Hippocampal formation (tissue), 2 donors: ENCODE data around the gene MED29.

Experiments used
- DNase-seq, 2 donors: peaks; one replicate each; lab custom pipeline; 2025; lab: John Stamatoyannopoulos, UW

MED29 gene

GRCh38 chr19:39411081-39411831 lies 20.1 kb downstream of the MED29 start:
- DNase-seq, result no peak

DNA sequence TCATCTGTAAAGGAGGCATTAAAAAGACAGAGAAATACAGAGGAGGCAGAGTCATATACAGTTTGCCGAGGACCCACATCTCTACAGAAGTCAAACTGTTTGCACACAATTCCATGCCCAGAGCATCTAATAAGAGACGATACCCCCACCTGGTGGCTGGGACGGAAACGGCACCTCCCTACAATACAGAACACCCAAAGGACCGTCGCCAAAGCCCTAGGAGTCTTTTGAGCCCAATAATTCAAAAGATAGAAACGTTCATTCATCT lies 20.6 kb downstream of the MED29 start:
- DNase-seq, result peak; percentile 74 to 85

GRCh38 chr19:39412100-39412866 lies 21.1 kb downstream of the MED29 start, which contains the start of gene PLEKHG2:
PLEKHG2 (plus strand) TSS chr19:39412669; CDS start chr19:39414087, 1,418 bp downstream.
- DNase-seq, result peak; percentile 88 to 98

DNA sequence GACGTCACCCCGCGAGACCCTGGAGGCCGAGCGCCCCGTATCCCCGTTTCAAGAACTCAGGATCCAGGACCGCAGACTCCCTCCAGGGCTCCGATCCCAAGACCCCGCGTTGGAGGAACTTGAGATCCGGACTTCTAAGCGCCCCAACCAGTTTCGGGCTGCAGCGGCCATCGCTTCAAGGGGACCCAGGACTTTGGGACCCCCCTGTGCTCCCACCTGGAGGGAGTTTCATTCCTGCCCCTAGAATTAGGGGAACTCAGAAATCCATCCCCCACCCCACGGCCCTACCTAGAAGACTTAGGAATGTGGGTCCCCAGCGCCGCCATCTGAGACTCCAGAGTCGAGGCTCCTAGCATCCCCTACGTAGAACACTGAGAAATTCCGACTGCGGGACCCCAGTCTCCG lies 21.7 kb downstream of the MED29 start:
- DNase-seq, result peak in 1 of 2 donors; percentile 19

DNA sequence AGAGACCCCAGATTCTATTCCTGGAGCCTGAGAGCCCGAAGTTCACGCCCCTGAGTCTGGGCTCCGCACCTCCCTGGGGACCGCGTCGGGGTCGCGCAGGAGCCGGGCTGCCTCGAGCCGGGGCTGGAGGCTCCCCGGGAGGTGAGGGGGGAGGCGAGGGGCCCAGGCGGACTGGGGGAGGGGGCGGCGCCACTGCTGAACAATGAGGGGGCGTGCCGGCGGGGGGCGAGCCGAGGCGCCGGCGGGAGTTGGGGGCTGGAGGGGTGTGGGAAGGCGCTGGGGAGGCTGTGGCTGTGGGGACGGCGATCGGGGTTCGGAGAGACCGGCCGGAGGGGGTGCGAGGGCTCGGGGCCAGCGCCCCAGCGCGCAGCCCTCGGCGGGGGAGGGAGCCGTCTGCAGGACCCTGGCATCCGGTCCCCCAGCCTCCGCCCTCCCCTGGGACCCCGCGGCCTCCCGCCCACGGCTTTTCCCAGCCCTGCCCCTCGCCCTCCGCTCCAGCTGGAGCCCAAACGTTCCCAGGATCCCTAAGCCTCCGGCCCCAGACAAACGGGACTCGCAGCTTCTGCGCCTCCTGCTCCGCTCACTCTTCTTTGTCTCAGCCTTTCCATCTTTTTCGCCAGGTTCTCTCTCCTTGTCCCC lies 22.2 kb downstream of the MED29 start:
- no peak for DNase-seq

GRCh38 chr19:39413911-39414608 lies 22.9 kb downstream of the MED29 start:
- DNase-seq, result no peak

- DNase-seq, result no peak
Measured at GRCh38 chr19:39415111-39416046, 24.2 kb downstream of the MED29 start.

DNA sequence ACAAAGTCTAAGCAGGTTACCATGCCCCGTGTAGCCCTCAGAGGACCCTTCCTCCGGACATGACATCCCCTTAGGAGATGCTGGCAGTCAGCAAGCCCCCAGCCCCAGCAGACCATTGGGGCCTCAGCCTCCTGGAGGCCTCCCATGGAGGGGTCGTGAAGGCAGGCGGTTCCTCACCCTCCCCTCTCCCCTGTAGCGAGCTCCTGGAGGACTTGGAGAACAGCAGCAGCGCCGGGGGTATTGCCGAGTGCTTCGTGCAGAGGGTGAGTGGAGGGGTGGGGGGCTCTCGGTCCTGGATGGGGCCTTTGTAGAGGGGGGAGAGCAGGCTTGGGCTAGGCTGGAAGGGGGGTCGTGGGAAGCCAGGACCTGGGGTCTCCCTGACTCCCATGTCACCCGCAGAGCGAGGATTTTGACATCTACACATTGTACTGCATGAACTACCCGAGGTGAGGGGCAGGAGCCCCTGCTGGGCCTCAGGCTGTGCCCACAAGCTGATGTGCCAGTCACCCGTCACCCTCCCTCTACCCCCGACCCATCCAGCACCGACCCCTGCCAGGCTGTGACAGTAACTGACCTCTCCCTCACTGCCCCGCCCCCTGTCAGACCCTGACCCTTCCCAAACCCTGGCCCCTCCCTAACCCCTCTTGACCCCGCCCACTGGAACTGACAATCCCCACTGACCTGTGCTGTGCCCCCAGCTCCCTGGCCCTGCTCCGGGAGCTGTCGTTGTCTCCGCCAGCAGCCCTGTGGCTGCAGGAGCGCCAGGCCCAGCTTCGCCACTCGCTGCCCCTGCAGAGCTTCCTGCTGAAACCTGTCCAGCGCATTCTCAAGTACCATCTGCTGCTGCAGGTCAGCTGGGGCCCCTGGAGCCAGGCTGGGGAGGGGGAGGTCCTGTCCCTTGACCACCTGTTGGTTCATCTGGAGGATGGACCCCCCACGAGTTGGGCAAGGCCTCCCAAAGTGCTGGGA lies 25.3 kb downstream of the MED29 start:
- no peak for DNase-seq

DNA sequence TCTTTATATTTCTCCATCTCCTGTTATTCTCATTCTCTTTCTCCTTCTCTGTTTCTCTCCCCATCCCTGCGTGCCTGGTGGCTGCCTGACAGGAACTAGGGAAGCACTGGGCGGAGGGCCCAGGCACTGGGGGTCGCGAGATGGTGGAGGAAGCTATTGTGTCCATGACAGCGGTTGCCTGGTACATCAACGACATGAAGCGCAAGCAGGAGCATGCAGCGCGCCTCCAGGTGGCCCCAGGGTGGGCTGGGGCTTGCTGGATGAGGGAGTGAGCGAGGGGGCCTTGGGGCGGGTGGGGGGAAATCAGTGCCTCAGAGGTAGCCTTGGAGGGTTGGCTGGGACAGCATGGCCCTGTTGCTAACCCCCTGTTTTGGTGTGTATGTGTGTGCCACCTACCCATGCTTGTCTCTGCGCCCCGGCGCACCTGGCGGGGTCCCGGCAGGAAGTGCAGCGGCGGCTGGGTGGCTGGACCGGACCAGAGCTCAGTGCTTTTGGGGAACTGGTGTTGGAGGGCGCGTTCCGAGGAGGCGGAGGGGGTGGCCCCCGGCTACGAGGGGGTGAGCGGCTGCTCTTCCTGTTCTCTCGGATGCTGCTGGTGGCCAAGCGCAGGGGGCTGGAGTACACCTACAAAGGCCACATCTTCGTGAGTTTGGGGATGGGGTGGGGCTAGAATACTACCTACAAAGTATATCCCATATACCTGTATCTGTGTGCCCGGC lies 26.4 kb downstream of the MED29 start:
- no peak for DNase-seq

DNA sequence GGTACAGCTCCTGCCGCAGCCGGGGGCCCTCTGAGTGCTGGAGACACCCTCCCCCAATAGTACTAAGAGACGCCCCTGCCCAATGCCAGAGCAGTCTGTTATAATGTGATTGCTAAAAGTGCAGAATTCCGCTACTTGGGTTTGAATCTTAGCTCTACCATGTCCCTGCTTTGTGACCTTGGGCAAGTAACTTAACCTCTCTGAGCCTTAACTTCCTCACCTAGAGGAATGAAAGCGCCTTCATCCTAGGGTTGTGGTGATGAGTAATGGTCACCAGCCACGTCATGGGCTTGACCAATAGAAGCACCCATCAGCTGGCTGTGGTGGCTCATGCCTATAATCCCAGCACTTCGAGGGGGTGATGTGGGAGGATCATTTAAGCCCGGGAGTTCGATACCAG lies 27.8 kb downstream of the MED29 start:
- no peak for DNase-seq

GRCh38 chr19:39420769-39421168 lies 29.6 kb downstream of the MED29 start:
- DNase-seq, result no peak

- DNase-seq, result no peak
Measured at GRCh38 chr19:39422020-39422419, 30.8 kb downstream of the MED29 start.

DNA sequence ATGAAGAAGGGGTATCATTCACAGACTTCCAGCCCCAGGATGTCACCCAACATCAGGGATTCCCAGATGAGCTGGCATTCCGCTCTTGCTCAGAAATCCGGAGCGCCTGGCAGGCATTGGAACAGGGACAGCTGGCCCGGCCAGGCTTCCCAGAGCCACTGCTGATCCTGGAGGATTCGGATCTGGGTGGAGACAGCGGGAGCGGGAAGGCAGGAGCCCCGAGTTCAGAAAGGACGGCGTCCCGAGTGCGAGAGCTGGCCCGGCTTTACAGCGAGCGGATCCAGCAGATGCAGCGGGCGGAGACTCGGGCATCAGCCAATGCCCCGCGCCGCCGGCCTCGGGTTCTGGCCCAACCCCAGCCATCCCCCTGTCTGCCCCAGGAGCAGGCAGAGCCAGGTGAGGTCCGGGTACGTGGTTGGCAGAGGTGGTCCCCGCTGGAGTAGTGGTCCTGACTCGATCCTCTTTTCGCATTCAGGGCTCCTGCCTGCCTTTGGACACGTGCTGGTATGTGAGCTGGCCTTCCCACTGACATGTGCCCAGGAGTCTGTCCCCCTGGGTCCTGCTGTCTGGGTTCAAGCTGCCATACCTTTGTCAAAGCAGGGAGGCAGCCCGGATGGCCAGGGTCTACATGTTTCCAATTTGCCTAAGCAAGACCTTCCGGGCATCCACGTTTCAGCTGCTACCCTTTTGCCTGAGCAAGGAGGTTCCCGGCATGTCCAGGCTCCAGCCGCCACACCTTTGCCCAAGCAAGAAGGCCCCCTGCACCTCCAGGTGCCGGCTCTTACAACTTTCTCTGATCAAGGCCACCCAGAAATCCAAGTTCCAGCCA lies 32.3 kb downstream of the MED29 start:
- no peak for DNase-seq

- no peak for DNase-seq
Measured at GRCh38 chr19:39424934-39425333, 33.8 kb downstream of the MED29 start.

DNA sequence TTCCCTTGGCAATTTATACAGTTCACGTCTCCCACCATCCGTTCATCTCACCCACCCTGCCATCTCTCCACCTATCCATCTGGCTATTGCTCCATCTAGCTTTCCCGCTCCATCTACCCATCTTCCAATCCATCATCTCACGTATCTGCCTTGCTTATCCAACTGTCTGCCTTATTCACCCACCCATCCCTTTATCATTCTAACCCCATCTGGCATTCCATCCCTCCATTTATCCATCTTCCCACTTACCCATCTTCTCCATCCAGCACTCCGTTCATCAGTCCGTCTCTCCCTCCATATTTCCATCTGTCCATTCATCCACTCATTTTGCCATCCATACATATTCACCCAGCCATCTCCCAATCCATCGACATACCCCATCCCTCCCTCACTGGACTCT lies 34.6 kb downstream of the MED29 start:
- DNase-seq, result no peak

GRCh38 chr19:39426170-39426569 lies 35.0 kb downstream of the MED29 start:
- no peak for DNase-seq

- DNase-seq, result no peak
Measured at GRCh38 chr19:39427707-39428106, 36.5 kb downstream of the MED29 start.

GRCh38 chr19:39428283-39429112 lies 37.3 kb downstream of the MED29 start:
- no peak for DNase-seq
